HAP-1 (cell line): Measurements from ENCODE around the gene ENGASE.
"Not testable (repeated sequence)": the region's sequence is repeated elsewhere in the genome, so short reads cannot be mapped to it uniquely, and the experiment has no call there.

ENCODE experiments used
- DNase-seq, 2 experiments: peaks; one replicate each; pipeline ENCODE4 v3.0.0-alpha.2; 2016 to 2020; ENCODE audit warnings: low spot score in 2 of 2
- H3K27me3 ChIP-seq: fragments of 250-450 bp; sonication (Bioruptor Pico); 2 replicates; pipeline ENCODE4 v1.5.1; 2020; ENCODE audit warnings: low read depth, mild to moderate bottlenecking, moderate library complexity
- H3K36me3 ChIP-seq: fragments of 250-450 bp; sonication (Bioruptor Pico); replicated peaks from 2 replicates; pipeline ENCODE4 v1.5.1; 2020; ENCODE audit warnings: mild to moderate bottlenecking
- H3K4me1 ChIP-seq: fragments of 250-450 bp; sonication (Bioruptor Pico); 2 replicates; pipeline ENCODE4 v1.5.1; 2020; ENCODE audit warnings: mild to moderate bottlenecking
- H3K4me3 ChIP-seq: fragments of 250-450 bp; sonication (Bioruptor Pico); 2 replicates; pipeline ENCODE4 v1.5.1; 2020; ENCODE audit warnings: mild to moderate bottlenecking, moderate library complexity
- H3K9me3 ChIP-seq: fragments of 250-450 bp; sonication (Bioruptor Pico); 2 replicates; pipeline ENCODE4 v1.5.1; 2020; ENCODE audit warnings: mild to moderate bottlenecking, moderate library complexity
- in situ Hi-C: fragments of 300-500 bp; cut with MboI; formaldehyde crosslinking; loops from 3 replicates; pipeline ENCODE4 v1.14.3; 2020; ENCODE audit warnings: low sequenced_read_pairs, inconsistent platforms, mixed read lengths

The ENGASE gene, protein sequence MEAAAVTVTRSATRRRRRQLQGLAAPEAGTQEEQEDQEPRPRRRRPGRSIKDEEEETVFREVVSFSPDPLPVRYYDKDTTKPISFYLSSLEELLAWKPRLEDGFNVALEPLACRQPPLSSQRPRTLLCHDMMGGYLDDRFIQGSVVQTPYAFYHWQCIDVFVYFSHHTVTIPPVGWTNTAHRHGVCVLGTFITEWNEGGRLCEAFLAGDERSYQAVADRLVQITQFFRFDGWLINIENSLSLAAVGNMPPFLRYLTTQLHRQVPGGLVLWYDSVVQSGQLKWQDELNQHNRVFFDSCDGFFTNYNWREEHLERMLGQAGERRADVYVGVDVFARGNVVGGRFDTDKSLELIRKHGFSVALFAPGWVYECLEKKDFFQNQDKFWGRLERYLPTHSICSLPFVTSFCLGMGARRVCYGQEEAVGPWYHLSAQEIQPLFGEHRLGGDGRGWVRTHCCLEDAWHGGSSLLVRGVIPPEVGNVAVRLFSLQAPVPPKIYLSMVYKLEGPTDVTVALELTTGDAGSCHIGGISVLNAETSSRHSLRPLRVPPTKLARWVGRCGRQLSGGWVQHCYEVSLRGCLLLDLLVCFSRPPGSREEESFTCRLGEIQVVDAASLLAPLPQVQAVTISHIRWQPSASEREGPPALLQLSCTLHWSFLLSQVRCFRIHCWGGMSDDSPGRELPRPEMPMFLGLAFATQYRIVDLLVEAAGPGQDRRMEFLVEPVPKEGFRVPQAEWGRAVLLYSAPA

DNA sequence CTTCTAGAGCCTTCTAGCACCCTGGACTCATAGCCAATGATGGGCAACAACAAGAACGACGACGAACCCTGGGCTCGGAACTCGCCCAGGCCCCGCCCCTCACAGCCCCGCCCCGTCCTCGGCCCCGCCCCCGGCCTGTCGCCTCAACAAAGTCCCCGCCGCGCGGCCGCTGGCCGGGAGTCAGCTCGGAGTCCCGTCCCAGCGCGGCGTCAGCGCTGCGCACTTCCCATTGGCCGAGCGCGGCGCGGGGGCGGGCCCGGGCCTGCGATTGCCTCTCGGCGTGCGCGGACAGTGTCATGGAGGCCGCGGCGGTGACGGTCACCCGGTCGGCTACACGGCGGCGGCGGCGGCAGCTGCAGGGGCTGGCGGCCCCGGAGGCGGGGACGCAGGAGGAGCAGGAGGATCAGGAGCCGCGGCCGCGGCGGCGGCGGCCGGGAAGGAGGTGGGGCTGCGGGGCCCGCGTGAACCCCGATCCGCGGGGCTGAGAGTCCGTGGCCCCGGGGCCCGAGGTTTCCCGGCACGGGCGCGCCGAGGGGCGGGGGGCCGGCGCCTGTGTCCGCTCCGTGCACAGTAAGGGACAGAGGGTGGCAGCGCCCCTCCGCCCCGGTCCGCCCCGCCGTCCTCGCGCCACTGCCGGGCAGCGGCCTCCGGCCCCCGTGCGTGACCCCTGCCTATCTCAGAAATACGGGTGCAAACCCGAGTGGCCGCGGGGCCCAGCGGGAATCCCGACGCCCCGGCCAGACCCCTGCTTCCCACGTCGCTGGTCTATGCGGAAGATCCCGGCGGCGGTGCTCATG, at the start of gene ENGASE:
Gene ENGASE, plus strand, starts transcription at position 176 of the 797 bp plus-strand sequence. Its CDS starts 121 bp downstream, at position 297.
- Histone ChIP-seq H3K36me3 (peaks cover 13% of the 10 kb centered on the region), H3K27me3 (no peaks in the 10 kb centered on the region), H3K9me3 (no peaks in the 10 kb centered on the region), H3K4me1 (peaks cover 9% of the 10 kb centered on the region), H3K4me3 (peak within 1 kb of the TSS; percentile 63)
- peak; percentile 90 to 95 for DNase-seq
- in situ Hi-C loops, result no loop called here

DNA sequence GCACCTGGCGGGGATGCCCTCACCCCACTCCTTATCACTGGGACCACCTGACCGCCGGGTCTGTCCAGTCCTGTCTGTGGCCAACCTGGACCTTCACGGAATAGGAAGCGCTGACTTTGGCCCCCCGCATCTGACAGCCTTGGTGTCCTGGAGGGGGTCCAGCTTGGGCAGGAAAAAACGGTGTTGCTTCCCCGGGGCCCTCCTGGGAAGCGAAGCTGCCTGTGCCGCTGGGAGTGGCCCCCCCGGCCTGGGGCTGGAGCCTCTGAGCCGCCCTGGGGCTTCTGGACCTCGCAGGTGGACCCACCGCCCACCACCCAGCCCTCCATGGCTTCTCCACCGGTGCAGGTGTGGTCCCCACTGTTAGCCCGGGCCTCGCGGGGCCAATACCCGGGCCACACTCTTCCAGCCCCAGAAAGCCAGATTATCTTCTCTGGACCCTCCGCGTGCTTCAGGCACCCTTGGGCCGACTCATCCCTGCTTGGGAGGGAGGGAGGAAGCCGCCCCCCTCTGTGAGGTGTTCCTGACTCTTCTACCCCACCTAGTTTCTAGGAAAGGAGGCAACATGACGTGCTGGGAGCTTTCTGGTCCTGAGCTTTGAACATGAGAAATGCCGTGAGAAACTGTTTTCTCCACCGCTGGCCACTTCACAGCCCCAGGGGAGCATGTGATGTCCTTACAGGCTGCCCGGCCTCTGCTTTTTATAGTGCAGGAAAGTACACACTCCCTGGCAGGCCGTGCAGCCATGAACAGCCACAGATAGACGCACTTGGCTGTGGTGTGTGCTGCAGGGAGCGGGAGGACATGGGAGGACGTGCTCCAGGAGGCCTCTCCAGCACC, 49.5 kb upstream of the ENGASE start:
- DNase-seq, result no peak
- in situ Hi-C loops, result no loop called here
- H3K4me3 ChIP-seq, result peak overlapping the region; percentile 49

DNA sequence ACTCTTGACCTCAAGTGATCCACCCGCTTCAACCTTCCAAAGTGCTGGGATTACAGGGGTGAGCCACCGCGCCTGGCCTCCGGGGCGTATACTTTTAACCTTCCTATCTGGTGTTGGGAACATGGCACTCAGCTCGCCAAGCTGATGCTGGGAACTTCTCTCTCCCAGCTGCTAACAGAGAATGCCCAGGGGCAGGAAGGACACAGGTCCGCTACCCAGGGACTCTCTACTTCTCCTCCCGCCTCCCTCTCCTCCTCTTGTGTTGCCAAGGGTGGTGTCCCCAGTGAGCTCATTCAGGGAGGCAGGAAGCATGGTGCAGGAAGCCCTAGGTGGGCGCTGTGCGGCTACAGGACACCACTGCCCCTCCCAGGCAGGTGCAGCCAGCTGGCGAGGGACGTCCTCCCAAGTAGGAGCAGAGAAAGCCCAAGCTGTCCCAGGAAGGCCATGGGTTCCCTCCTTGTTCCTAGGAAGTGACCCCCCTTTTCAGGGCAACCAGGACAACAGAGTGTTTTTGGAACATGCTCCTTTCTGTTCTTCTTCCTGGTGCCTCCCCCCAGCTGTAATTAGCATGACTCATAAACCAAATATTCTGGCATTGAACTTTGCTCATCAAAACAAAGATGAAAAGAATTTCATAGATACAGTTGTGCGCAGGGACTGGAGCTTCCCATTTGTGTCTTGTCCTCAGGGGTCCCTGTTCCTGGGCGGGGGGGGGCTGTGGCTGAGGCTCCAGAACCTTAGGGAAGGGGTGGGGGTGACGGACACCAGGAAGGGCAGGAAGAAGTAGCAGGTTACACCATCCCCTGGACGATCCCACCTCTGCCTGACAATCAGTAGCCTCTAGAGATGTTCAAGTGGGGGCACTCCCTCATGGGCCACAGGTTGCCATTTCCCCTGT, 48.0 kb upstream of the ENGASE start:
- H3K9me3 ChIP-seq, result no peaks in the 10 kb centered on the region
- H3K27me3 ChIP-seq, result no peaks in the 10 kb centered on the region; the same call in 1 of the 2 replicates
- H3K4me1 ChIP-seq, result peaks cover 7% of the 10 kb centered on the region; the same call in 1 of the 2 replicates
- no peaks in the 10 kb centered on the region for H3K36me3 ChIP-seq
- no peak for DNase-seq
- in situ Hi-C loops, result no loop called here
- no peak overlapping the region for H3K4me3 ChIP-seq

More for the DNA sequence above, 49.5 kb upstream of the ENGASE start:
- Histone ChIP-seq H3K36me3 (no peaks in the 10 kb centered on the region), H3K27me3 (no peaks in the 10 kb centered on the region; the same call in 1 of the 2 replicates), H3K4me1 (peaks cover 7% of the 10 kb centered on the region; the same call in 1 of the 2 replicates), H3K9me3 (no peaks in the 10 kb centered on the region)

DNA sequence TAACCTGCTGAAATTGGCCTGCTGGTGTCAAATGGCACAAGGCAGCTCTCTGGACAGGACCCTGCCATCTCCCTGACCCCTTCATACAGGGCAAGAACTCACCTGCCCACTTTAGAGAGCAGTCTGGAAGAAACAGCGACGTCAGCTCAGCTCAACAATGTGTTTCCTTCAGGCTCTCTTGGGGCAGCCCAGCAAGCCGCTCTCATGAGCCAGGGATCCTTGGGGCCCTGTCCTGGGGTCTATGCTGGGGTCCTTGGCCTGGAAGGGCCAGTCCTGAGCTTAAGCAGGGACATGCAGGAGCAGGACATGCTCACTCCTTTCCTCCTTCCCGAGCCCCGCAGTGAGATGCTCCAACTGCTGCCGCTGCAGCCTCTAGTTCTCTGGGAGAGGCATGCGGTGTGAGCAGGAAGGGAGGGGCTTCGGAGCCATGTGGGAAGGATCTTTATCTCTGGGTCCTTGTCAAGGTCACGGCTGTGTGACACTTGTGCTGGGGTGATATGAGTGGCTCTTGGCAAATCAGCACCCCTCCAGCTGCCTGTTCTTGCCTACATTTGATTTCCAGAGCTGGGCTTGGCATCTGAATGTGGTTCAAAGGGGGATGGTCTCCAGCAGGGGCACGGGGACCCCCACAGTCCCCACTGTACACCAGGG, 47.2 kb upstream of the ENGASE start:
- Histone ChIP-seq H3K4me1 (peaks cover 7% of the 10 kb centered on the region; the same call in 1 of the 2 replicates), H3K9me3 (no peaks in the 10 kb centered on the region), H3K27me3 (no peaks in the 10 kb centered on the region; the same call in 1 of the 2 replicates), H3K36me3 (no peaks in the 10 kb centered on the region), H3K4me3 (no peak overlapping the region)
- no peak for DNase-seq
- in situ Hi-C loops, result no loop called here

DNA sequence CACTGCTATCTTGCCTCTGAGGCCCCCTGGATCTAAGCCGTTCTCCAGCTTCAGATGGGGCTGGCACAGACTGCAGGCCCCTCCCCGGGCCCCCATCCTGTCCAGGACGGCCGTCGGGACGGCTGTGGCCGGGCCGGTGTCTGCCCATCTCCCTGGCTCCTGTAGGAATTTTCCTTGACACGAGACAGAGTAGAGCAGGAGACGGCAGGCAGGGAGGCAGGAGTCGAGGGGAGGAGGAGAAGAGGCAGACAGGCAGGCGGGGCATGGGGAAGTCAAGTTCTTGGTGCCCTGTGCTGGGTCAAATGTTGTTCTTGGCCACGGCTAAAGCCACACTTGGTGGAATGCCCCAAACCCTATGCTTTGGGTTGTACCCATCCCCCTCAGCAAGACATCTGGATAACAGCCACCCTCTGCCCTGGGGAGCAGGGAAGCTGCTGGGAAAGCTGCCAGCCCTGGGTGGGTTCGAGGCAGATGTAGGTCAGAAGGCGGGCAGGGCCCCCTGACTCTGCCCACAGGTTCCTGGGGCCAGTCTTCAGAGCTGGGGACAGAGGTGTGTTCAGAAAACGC, 46.6 kb upstream of the ENGASE start:
- Histone ChIP-seq H3K9me3 (no peaks in the 10 kb centered on the region), H3K4me1 (peaks cover 7% of the 10 kb centered on the region; the same call in 1 of the 2 replicates), H3K27me3 (no peaks in the 10 kb centered on the region; the same call in 1 of the 2 replicates), H3K4me3 (no peak overlapping the region), H3K36me3 (no peaks in the 10 kb centered on the region)
- in situ Hi-C loops, result no loop called here
- no peak for DNase-seq

DNA sequence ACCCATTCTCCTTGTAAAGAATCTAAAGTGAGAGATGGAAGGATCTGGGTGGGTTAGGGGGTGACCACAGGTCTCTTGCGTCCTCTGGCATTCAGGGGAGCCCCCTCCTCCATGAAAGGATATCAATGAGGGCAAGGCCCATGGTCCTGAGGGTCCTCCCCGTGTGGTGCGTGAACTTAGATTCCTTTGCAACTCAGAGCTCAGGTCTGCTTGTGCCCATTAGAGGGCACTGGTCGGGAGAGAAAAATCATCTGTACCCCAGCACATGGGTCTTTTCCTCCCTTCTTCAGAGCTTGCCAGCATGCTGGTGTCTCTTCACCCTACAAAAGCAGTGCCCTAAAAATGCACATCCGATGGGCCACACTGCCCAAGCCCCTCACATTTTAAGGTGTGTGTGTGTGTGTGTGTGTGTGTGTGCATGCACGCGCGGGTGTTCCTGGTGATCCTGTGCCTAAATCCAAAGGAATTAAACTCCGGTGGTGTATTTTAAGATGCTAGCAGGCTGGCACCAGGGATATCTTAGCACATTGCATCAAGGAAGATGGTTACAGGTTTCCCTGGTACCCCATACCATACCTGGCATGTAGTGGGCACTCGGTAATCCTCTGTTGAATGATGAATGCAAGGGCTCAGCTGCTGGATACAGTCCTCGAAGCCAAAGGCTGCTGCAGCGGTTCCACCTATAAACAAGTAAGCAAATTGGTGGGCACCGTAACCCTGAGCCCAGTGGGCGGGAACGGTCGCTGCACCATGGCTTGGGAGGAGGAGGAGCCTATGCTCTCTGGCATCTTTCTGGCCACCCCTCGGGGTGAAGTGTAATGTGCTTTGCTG, 45.9 kb upstream of the ENGASE start:
- Histone ChIP-seq H3K27me3 (no peaks in the 10 kb centered on the region; the same call in 1 of the 2 replicates), H3K36me3 (no peaks in the 10 kb centered on the region), H3K4me3 (no peak overlapping the region), H3K9me3 (no peaks in the 10 kb centered on the region), H3K4me1 (peaks cover 7% of the 10 kb centered on the region; the same call in 1 of the 2 replicates)
- in situ Hi-C loops, result no loop called here
- DNase-seq, result no peak

DNA sequence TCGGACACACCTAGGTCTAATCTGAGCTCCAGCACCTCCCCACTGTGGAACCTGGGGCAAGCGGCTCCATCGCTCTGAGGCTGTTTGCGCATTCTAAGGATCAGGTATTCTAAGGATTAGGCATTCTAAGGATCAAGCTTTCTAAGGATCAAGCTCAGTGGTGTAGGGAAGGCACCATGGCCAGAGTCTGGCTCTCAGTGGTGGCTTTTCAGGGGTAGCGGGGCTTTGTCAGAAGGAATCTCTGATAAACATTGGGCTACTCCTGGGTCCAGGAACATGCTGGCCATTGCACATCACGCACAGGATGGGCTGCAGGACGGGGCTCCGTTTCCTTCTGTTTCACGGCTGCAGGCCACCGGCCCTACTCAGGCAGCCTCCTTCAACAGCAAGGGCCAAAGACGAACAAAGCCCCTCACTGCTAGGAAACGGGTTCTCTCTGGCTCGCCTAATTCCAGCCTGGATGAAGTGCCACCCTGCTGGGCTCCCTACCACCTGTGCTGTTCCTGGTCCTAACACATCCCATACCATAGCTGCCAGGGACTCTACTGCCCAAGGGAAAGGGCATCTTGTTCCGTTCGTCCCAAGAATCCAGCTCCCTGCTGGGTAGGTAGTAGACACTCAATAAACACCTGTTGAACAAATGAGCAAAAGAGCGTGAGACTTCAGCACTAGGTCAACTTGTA, 45.2 kb upstream of the ENGASE start:
- no peaks in the 10 kb centered on the region; the same call in 1 of the 2 replicates for H3K27me3 ChIP-seq
- H3K4me3 ChIP-seq, result no peak overlapping the region
- in situ Hi-C loops, result no loop called here
- peaks cover 7% of the 10 kb centered on the region; the same call in 1 of the 2 replicates for H3K4me1 ChIP-seq
- no peak for DNase-seq
- H3K9me3 ChIP-seq, result no peaks in the 10 kb centered on the region
- no peaks in the 10 kb centered on the region for H3K36me3 ChIP-seq

DNA sequence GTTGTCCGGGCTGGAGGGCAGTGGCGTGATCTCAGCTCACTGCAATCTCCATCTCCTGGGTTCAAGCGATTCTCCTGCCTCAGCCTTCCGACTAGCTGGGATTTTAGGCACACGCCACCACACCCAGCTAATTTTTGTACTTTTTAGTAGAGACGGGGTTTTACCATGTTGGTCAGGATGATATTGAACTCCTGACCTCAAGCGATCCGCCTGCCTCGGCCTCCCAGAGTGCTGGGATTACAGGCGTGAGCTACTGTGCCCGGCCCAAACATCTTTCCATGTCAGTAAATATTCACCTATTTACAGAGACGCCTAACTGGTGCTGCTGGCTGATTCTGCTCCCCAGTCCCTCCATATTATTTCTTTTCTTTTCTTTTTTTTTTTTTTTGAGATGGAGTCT, 44.0 kb upstream of the ENGASE start:
- DNase-seq, H3K36me3 ChIP-seq, H3K27me3 ChIP-seq, H3K9me3 ChIP-seq, H3K4me3 ChIP-seq, H3K4me1 ChIP-seq, in situ Hi-C loops: not testable (repeated sequence)

DNA sequence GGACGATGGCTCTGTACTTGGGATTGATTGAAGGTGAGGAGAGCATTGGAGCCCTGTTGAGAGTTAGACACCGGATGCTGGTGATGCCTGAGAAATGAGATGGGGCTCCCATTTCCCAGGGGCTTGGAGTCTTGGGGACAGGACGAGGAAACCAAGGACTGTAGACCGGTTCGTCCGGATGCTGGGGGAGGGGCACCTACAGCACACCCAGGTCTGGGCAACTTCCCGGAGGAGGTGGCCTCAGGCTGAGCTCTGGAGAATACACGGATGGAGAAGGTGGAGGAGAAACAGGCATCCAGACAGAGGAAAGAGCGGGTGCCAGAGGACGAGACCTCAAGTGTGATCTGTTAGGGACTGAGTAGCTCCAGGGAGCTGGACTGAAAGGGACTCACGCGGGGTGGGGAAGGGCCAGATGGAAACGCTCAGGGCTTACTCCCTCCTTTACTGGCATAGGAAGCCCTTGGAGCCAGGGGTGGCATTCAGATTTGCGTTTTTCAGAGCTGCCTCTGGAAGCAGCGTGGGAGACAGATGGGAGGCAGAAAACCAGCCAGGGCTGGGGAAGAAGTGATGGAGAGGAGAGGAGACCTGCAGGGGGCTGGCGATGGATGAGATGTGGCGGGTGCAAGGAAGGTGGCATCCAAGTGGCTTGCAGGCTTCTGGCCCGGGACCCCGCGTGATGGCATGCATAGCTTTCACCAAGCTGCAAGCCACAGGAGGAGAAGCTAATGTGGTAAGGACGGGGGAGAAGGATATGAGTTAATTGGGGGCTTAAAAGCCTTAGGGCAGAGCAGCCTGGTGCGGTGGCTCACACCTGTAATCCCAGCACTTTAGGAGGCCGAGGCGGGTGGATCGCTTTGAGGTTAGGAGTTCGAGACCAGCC, 42.4 kb upstream of the ENGASE start:
- H3K4me1 ChIP-seq, result no peaks in the 10 kb centered on the region
- H3K36me3 ChIP-seq, result no peaks in the 10 kb centered on the region
- H3K9me3 ChIP-seq, result no peaks in the 10 kb centered on the region
- H3K4me3 ChIP-seq, result no peak overlapping the region
- in situ Hi-C loops, result no loop called here
- DNase-seq, result no peak
- no peaks in the 10 kb centered on the region; the same call in 1 of the 2 replicates for H3K27me3 ChIP-seq
